ENCODE results near the gene ZBED3. TPM values are rescaled to one million over a fixed set of nuclear protein-coding genes. Genes with fewer than 3 reads are reported as not detected.

ZBED3 gene
- total RNA-seq, 1 experiment from 2014 or later, result 7.0 TPM

DNA sequence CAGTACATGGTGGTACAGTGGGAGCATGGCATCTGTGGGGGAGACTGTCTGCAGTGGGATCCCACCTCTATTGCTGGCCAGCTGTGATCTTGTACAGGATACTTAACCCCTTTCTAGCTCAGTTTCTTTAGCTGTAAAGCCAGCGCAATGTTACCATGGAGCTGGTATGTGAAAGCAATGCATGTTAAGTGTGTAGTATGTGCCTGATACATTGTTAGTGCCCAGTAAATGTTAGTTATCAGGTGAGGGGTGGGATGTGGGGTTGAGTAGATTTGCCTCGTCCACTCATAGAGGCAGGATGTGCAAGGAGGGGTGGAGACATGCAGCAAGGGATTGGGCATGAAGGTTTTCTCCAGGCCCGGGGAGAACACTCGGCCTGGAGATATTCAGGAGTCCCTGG lies 12.3 kb downstream of the ZBED3 start (continued):
- no peak for TF ChIP-seq TEAD4 (CRISPR knock-in tag; IDR thresholded peaks at IDR 0.05)

- ATAC-seq (no peak), DNase-seq (ENCODE audit: low spot score) (no peak)
- Mint-ChIP-seq H3K4me3 (no peak overlapping the region), H3K9me3 (0 out of 2 replicates have a peak, but pooled peaks cover 5% of the 10 kb centered on the region), H3K36me3 (peaks cover 7% of the 10 kb centered on the region; the same call in 1 of the 2 replicates), H3K27ac (no peak overlapping the region), H3K27me3 (ENCODE audit: low read depth) (peaks cover 12% of the 10 kb centered on the region; the same call in 1 of the 2 replicates), H3K4me1 (peaks cover 6% of the 10 kb centered on the region)
- TF ChIP-seq ZBTB21 (CRISPR knock-in tag; IDR thresholded peaks at IDR 0.05; ENCODE audit: borderline replicate concordance) (no peak), PRRX2 (CRISPR knock-in tag; IDR thresholded peaks at IDR 0.05) (no peak)
- CTCF ChIA-PET, result no interaction called here
- POLR2A ChIA-PET, result no interaction called here
Observed at GRCh38 chr5:77073667-77074066, 13.4 kb downstream of the ZBED3 start.

- TF ChIP-seq EMX1 (CRISPR knock-in tag; IDR thresholded peaks at IDR 0.05) (no peak), HMGA2 (CRISPR knock-in tag; IDR thresholded peaks at IDR 0.05) (no peak), CREM (CRISPR knock-in tag; IDR thresholded peaks at IDR 0.05) (no peak), ATF1 (CRISPR knock-in tag; IDR thresholded peaks at IDR 0.05) (no peak), FOXK1 (CRISPR knock-in tag; IDR thresholded peaks at IDR 0.05) (no peak), JUN (CRISPR knock-in tag; IDR thresholded peaks at IDR 0.05) (no peak), E2F4 (CRISPR knock-in tag; IDR thresholded peaks at IDR 0.05; ENCODE audit: borderline replicate concordance, low read depth) (no peak), ZNF671 (CRISPR knock-in tag; IDR thresholded peaks at IDR 0.05) (no peak)
- TF ChIP-seq, protein P1, sequence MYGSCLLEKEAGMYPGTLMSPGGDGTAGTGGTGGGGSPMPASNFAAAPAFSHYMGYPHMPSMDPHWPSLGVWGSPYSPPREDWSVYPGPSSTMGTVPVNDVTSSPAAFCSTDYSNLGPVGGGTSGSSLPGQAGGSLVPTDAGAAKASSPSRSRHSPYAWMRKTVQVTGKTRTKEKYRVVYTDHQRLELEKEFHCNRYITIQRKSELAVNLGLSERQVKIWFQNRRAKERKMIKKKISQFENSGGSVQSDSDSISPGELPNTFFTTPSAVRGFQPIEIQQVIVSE (CRISPR knock-in tag; IDR thresholded peaks at IDR 0.05; ENCODE audit: borderline replicate concordance), result no peak
- TF ChIP-seq, protein P2, sequence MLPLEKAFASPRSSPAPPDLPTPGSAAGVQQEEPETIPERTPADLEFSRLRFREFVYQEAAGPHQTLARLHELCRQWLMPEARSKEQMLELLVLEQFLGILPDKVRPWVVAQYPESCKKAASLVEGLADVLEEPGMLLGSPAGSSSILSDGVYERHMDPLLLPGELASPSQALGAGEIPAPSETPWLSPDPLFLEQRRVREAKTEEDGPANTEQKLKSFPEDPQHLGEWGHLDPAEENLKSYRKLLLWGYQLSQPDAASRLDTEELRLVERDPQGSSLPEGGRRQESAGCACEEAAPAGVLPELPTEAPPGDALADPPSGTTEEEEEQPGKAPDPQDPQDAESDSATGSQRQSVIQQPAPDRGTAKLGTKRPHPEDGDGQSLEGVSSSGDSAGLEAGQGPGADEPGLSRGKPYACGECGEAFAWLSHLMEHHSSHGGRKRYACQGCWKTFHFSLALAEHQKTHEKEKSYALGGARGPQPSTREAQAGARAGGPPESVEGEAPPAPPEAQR (CRISPR knock-in tag; IDR thresholded peaks at IDR 0.05), result no peak
- TF ChIP-seq, protein P3, sequence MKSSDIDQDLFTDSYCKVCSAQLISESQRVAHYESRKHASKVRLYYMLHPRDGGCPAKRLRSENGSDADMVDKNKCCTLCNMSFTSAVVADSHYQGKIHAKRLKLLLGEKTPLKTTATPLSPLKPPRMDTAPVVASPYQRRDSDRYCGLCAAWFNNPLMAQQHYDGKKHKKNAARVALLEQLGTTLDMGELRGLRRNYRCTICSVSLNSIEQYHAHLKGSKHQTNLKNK (CRISPR knock-in tag; IDR thresholded peaks at IDR 0.05), result no peak
- ATAC-seq (no peak), DNase-seq (ENCODE audit: low spot score) (no peak)
- ChIA-PET CTCF (interaction anchor here (2.7 kb wide), 1 partner anchor 11 kb away, joined by 13 read pairs; no protein-coding TSS in a partner anchor), POLR2A (no interaction called here)
- Mint-ChIP-seq H3K27ac (no peak overlapping the region), H3K36me3 (peaks cover 24% of the 10 kb centered on the region), H3K4me3 (no peak overlapping the region), H3K9me3 (peaks cover 13% of the 10 kb centered on the region; the same call in 1 of the 2 replicates), H3K27me3 (ENCODE audit: low read depth) (no peaks in the 10 kb centered on the region), H3K4me1 (peaks cover 9% of the 10 kb centered on the region)
Observed at GRCh38 chr5:77066823-77067442, 20.2 kb downstream of the ZBED3 start.

GRCh38 chr5:77066184-77066583 lies 20.9 kb downstream of the ZBED3 start:
- TF ChIP-seq TCF7 (CRISPR knock-in tag; IDR thresholded peaks at IDR 0.05; ENCODE audit: low read depth) (no peak), ESRRA (CRISPR knock-in tag; IDR thresholded peaks at IDR 0.05; ENCODE audit: borderline replicate concordance) (no peak)
- H3K36me3 Mint-ChIP-seq, result peaks cover 32% of the 10 kb centered on the region
- DNase-seq (ENCODE audit: low spot score) (no peak), ATAC-seq (no peak)
- H3K27ac Mint-ChIP-seq, result no peak overlapping the region
- POLR2A ChIA-PET, result no interaction called here
- CTCF ChIA-PET, result interaction anchor here (2.7 kb wide), 1 partner anchor 11 kb away, joined by 13 read pairs; no protein-coding TSS in a partner anchor
- peaks cover 13% of the 10 kb centered on the region; the same call in 1 of the 2 replicates for H3K9me3 Mint-ChIP-seq
- no peak overlapping the region for H3K4me3 Mint-ChIP-seq
- H3K27me3 Mint-ChIP-seq (ENCODE audit: low read depth), result no peaks in the 10 kb centered on the region
- peaks cover 9% of the 10 kb centered on the region for H3K4me1 Mint-ChIP-seq
